SU-DHL-6 (cell line): ENCODE results near the gene ID3.

Source experiments
- H2AFZ ChIP-seq: fragments of 200-600 bp; sonication (generic); 2 replicates; pipeline ENCODE4 v1.6.1; 2014; ENCODE audit warnings: low read depth, mild to moderate bottlenecking, moderate library complexity, mixed read lengths, antibody characterized with exemption, low read length; ENCODE audit not compliant: severe bottlenecking
- H3F3A ChIP-seq: fragments of 200-600 bp; shearing (Covaris generic); 2 replicates; pipeline ENCODE4 v1.6.0; 2016; ENCODE audit warnings: antibody characterized with exemption, mild to moderate bottlenecking; ENCODE audit not compliant: insufficient read depth
- H3K27ac ChIP-seq: fragments of 200-600 bp; sonication (generic); 2 replicates; pipeline ENCODE4 v1.5.1; 2016; ENCODE audit warnings: low read depth, mild to moderate bottlenecking, low read length, moderate library complexity, mixed read lengths
- H3K27me3 ChIP-seq: fragments of 200-600 bp; sonication (generic), shearing (Covaris generic); 2 replicates; pipeline ENCODE4 v1.6.0; 2014; ENCODE audit warnings: mild to moderate bottlenecking, low read length
- H3K36me3 ChIP-seq: fragments of 200-600 bp; sonication (generic); 2 replicates; pipeline ENCODE4 v1.6.1; 2014; ENCODE audit warnings: mild to moderate bottlenecking, low read length, mixed read lengths
- H3K4me2 ChIP-seq: fragments of 300-600, 200-600 bp; shearing (Covaris generic), sonication (generic); 2 replicates; pipeline ENCODE4 v1.6.0; 2014; ENCODE audit warnings: low read length, low read depth, mild to moderate bottlenecking; ENCODE audit not compliant: poor library complexity, severe bottlenecking
- H3K4me3 ChIP-seq: fragments of 200-600 bp; sonication (generic); 2 replicates; pipeline ENCODE4 v1.5.1; 2014; ENCODE audit warnings: antibody characterized with exemption, low read length, mild to moderate bottlenecking, mixed read lengths; ENCODE audit not compliant: insufficient read depth, poor library complexity, severe bottlenecking
- H3K79me2 ChIP-seq: fragments of 200-600 bp; sonication (generic); 2 replicates; pipeline ENCODE4 v1.6.1; 2014; ENCODE audit warnings: mild to moderate bottlenecking, low read length, moderate library complexity; ENCODE audit not compliant: insufficient read depth
- H3K9ac ChIP-seq: fragments of 200-600 bp; sonication (generic); 2 replicates; pipeline ENCODE4 v1.7.0; 2014; ENCODE audit warnings: mild to moderate bottlenecking, low read length
- H3K9me2 ChIP-seq: fragments of 200-600 bp; sonication (generic); replicated peaks from 2 replicates; pipeline ENCODE4 v1.6.1; 2014; ENCODE audit warnings: low read length; ENCODE audit not compliant: insufficient read depth
- H3K9me3 ChIP-seq: fragments of 200-600 bp; sonication (generic); 2 replicates; pipeline ENCODE4 v1.6.1; 2014; ENCODE audit warnings: low read length, mixed read lengths; ENCODE audit not compliant: insufficient read depth
- H4K20me1 ChIP-seq: fragments of 200-600 bp; sonication (generic); 2 replicates; pipeline ENCODE4 v1.6.1; 2014; ENCODE audit warnings: low read depth, mild to moderate bottlenecking, antibody characterized with exemption, low read length, moderate library complexity, mixed read lengths
- CTCF ChIP-seq: fragments of 200-600 bp; sonication (generic); IDR thresholded peaks from one replicate; pipeline ENCODE4 v1.5.1; 2017; ENCODE audit warnings: antibody characterized with exemption, mild to moderate bottlenecking, low read length, moderate library complexity; ENCODE audit not compliant: insufficient read depth, poor library complexity, severe bottlenecking
- EZH2phosphoT487 ChIP-seq: fragments of 200-600 bp; sonication (generic), shearing (Covaris generic); conservative IDR thresholded peaks from 2 replicates; pipeline ENCODE4 v1.6.1; 2018; ENCODE audit warnings: mild to moderate bottlenecking, antibody characterized with exemption, low read length, moderate library complexity, mixed read lengths

ID3 gene

GRCh38 chr1:23561813-23562100, 2.5 kb upstream of the ID3 start:
- no peaks in the 10 kb centered on the region for H4K20me1 ChIP-seq
- H3F3A ChIP-seq: peaks cover 29% of the 10 kb centered on the region
- H3K4me2 ChIP-seq: no peak overlapping the region
- H3K9ac ChIP-seq: no peak overlapping the region
- H3K4me3 ChIP-seq: no peak overlapping the region
- TF ChIP-seq EZH2phosphoT487 (no peak), CTCF (no peak)
- no peaks in the 10 kb centered on the region for H3K9me3 ChIP-seq
- peaks cover 9% of the 10 kb centered on the region for H3K79me2 ChIP-seq
- H3K9me2 ChIP-seq: no peaks in the 10 kb centered on the region
- H3K36me3 ChIP-seq: no peaks in the 10 kb centered on the region
- H3K27ac ChIP-seq: no peak overlapping the region
- no peak overlapping the region for H2AFZ ChIP-seq
- no peaks in the 10 kb centered on the region for H3K27me3 ChIP-seq

GRCh38 chr1:23561076-23561812, 1.9 kb upstream of the ID3 start:
- no peak overlapping the region for H3K4me3 ChIP-seq
- no peak overlapping the region for H2AFZ ChIP-seq
- H3K4me2 ChIP-seq: no peak overlapping the region
- H3K36me3 ChIP-seq: no peaks in the 10 kb centered on the region
- no peak overlapping the region for H3K27ac ChIP-seq
- no peak for TF ChIP-seq CTCF
- TF ChIP-seq EZH2phosphoT487: no peak
- H3K9ac ChIP-seq: no peak overlapping the region
- H3K9me2 ChIP-seq: no peaks in the 10 kb centered on the region
- H3K27me3 ChIP-seq: no peaks in the 10 kb centered on the region
- H4K20me1 ChIP-seq: no peaks in the 10 kb centered on the region
- H3F3A ChIP-seq: peaks cover 34% of the 10 kb centered on the region
- H3K9me3 ChIP-seq: no peaks in the 10 kb centered on the region
- peaks cover 9% of the 10 kb centered on the region for H3K79me2 ChIP-seq

GRCh38 chr1:23559985-23560741, 862 bp upstream of the ID3 start:
- no peaks in the 10 kb centered on the region for H3K36me3 ChIP-seq
- peak overlapping the region; percentile 88 for H3K9ac ChIP-seq
- peak overlapping the region; percentile 49 for H2AFZ ChIP-seq
- H3K27ac ChIP-seq: no peak overlapping the region
- no peaks in the 10 kb centered on the region for H4K20me1 ChIP-seq
- H3K9me3 ChIP-seq: no peaks in the 10 kb centered on the region
- H3K4me3 ChIP-seq: peak overlapping the region; percentile 49
- TF ChIP-seq EZH2phosphoT487 (no peak), CTCF (no peak)
- no peaks in the 10 kb centered on the region for H3K9me2 ChIP-seq
- peaks cover 9% of the 10 kb centered on the region for H3K79me2 ChIP-seq
- H3K27me3 ChIP-seq: no peaks in the 10 kb centered on the region
- peak overlapping the region; percentile 80 for H3K4me2 ChIP-seq
- H3F3A ChIP-seq: peaks cover 44% of the 10 kb centered on the region
